H1 (cell line): ENCODE measurements around the gene KCP. TPM values are rescaled to one million over a fixed set of nuclear protein-coding genes. Genes with fewer than 3 reads are reported as not detected.

Source experiments
- CHD2 ChIP-seq: IDR thresholded peaks from 2 replicates; pipeline ENCODE4 v1.6.1; 2012; ENCODE audit warnings: low read length, improper control_type of control experiment
- GABPA ChIP-seq: IDR thresholded peaks from 2 replicates; pipeline ENCODE4 v1.6.1; 2011; ENCODE audit warnings: mild to moderate bottlenecking, low read length, moderate library complexity, borderline replicate concordance; ENCODE audit not compliant: insufficient read depth
- JUND ChIP-seq: IDR thresholded peaks from 2 replicates; pipeline ENCODE4 v1.6.1; 2011; ENCODE audit warnings: mild to moderate bottlenecking, improper control_type of control experiment, low read length
- KDM5A ChIP-seq: fragments of 200-600 bp; IDR thresholded peaks from 2 replicates; pipeline ENCODE4 v1.7.1; 2012; ENCODE audit warnings: mild to moderate bottlenecking, low read length, inconsistent platforms, mixed read lengths
- POLR2A ChIP-seq, 2 experiments: IDR thresholded peaks; 1 replicate in 1 of 2; 2 replicates in 1 of 2; pipeline ENCODE4 v1.6.1; 2011; ENCODE audit warnings: low read depth in 2 of 2, low read length in 2 of 2, mild to moderate bottlenecking in 2 of 2; ENCODE audit errors: control extremely low read depth in 1 of 2
- POU5F1 ChIP-seq: IDR thresholded peaks from 2 replicates; pipeline ENCODE4 v1.6.1; 2011; ENCODE audit warnings: low read depth, mild to moderate bottlenecking, low read length, moderate library complexity
- SIN3A ChIP-seq, 2 experiments: IDR thresholded peaks in 1 of 2; conservative IDR thresholded peaks in 1 of 2; 2 replicates each; pipeline ENCODE4 v1.6.1; 2011 to 2012; ENCODE audit warnings: low read length in 2 of 2, improper control_type of control experiment in 1 of 2, low read depth in 1 of 2, mild to moderate bottlenecking in 1 of 2
- SP2 ChIP-seq: IDR thresholded peaks from 2 replicates; pipeline ENCODE4 v1.6.1; 2012; ENCODE audit warnings: mild to moderate bottlenecking, low read length, inconsistent platforms
- TBP ChIP-seq: IDR thresholded peaks from 2 replicates; pipeline ENCODE4 v1.6.1; 2011; ENCODE audit warnings: low read depth, low read length, improper control_type of control experiment
- polyA plus RNA-seq, 7 experiments: library from polyadenylated mRNA; depleted of rRNA in 3 of 7; stranded (reverse) in 5 of 7; unstranded in 2 of 7; fragments of >200 nt in 5 of 7; fragments of 200-250 nt in 2 of 7; gene quantifications; 1 replicate in 5 of 7; 2 replicates in 1 of 7; 4 replicates in 1 of 7; pipeline versions ENCODE4 v1.2.1 to v1.2.3, GENCODE V29; 2011 to 2013; ENCODE audit warnings: missing spikeins in 2 of 7, mixed read lengths in 2 of 7
- total RNA-seq: library from RNA; stranded (reverse); fragmentation: NEBNext Ultra II Directional; extraction: Animal tissue kit (Norgen Biotek cat#: 25700); gene quantifications from 2 replicates; pipeline ENCODE4 v1.2.1, GENCODE V29; 2021

Gene KCP
- total and polyA plus RNA-seq, 2 of the 8 experiments (the other 6 are each of a cell fraction or from before 2014, with no cell fraction given): 1.3 to 2.0 TPM

GRCh38 chr7:128924707-128925588, 14.4 kb upstream of the KCP start (continued):
- TF ChIP-seq JUND: no peak
- TF ChIP-seq TBP: no peak
- no peak for TF ChIP-seq SP2
- TF ChIP-seq POLR2A (IDR thresholded peaks at IDR 0.05; ENCODE audit: control extremely low read depth in 1 of 2, low read depth in 2 of 2, low read length in 2 of 2): no peak
- TF ChIP-seq KDM5A: no peak
- TF ChIP-seq SIN3A (conservative IDR thresholded peaks at IDR 0.05 in 1 of 2, IDR thresholded peaks at IDR 0.05 in 1 of 2; ENCODE audit: low read depth in 1 of 2, low read length in 2 of 2): no peak
- TF ChIP-seq POU5F1: no peak
- no peak for TF ChIP-seq CHD2
- no peak for TF ChIP-seq GABPA
